ENCODE data around the gene FCER1G. TPM values are rescaled to one million over a fixed set of nuclear protein-coding genes. Genes with fewer than 3 reads are reported as not detected.

The FCER1G gene
- total and polyA plus RNA-seq, 2 of the 8 experiments (the other 6 are each of a cell fraction or from before 2014, with no cell fraction given): 1.6 TPM; not detected in 1

DNA sequence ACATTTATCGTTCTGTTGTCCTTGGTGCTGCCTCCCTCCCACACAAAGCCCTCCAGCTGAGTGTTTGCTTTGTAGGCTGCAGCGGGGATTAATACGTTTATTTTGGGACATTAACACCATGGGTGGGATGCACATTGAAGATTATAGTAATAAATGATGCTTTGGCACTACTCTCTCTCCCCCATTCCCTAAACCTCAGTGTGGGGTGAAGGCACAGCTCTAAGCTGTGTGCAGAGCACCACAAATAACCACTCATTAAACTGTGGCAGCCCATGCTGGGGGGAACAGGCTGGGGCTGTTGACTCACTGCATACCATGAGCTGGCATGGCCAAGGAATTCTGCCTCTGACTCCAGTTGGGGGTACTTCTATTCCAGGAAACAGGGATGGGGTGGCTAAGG is 51.1 kb downstream of the FCER1G start:
- Histone ChIP-seq H3K4me2 (ENCODE audit: insufficient read depth in 1 of 2, low read depth in 2 of 2, low read length in 2 of 2) (no peak overlapping the region), H2BK12ac (ENCODE audit: low read depth, low read length) (no peak overlapping the region), H2AK5ac (ENCODE audit: low read depth, low read length) (no peak overlapping the region), H3K4ac (replicated peaks; ENCODE audit: insufficient read length, low read depth, low read length) (peak overlapping the region; percentile 76), H3K56ac (replicated peaks; ENCODE audit: insufficient read length, low read depth, low read length) (no peak overlapping the region), H2BK120ac (replicated peaks; ENCODE audit: low read depth, low read length) (no peak overlapping the region), H3K9me3 (ENCODE audit: insufficient read depth in 2 of 2, low read depth in 1 of 2, low read length in 1 of 2) (no peaks in the 10 kb centered on the region), H2BK20ac (ENCODE audit: low read length) (no peak overlapping the region), H3K14ac (ENCODE audit: insufficient read length) (no peak overlapping the region), H4K8ac (ENCODE audit: extremely low read depth, insufficient read depth, low read length) (no peak overlapping the region), H2BK5ac (ENCODE audit: low read depth, low read length) (no peak overlapping the region), H3K4me3 (ENCODE audit: extremely low read depth in 1 of 4, insufficient read depth in 2 of 4, low read depth in 3 of 4, low read length in 4 of 4) (no peak overlapping the region), H3K27me3 (replicated peaks in 1 of 4; ENCODE audit: control insufficient read depth in 3 of 4, extremely low read depth in 1 of 4, insufficient read depth in 3 of 4, low read length in 3 of 4) (no peaks in the 10 kb centered on the region; a peak in 2 of 7 replicates), H3K36me3 (ENCODE audit: control insufficient read depth in 2 of 4, insufficient read depth in 4 of 4, low read length in 3 of 4) (no peaks in the 10 kb centered on the region), H3K9ac (replicated peaks in 1 of 4; ENCODE audit: extremely low read depth in 1 of 4, low read depth in 3 of 4, low read length in 3 of 4) (no peak overlapping the region), H3K79me2 (ENCODE audit: control insufficient read depth in 1 of 2, insufficient read depth in 2 of 2, low read length in 2 of 2) (no peaks in the 10 kb centered on the region), H3K27ac (ENCODE audit: low read depth, low read length) (no peak overlapping the region), H4K91ac (replicated peaks; ENCODE audit: insufficient read length, low read length) (no peak overlapping the region), H3K18ac (ENCODE audit: extremely low read depth, low read length) (no peak overlapping the region), H2BK15ac (ENCODE audit: low read length) (no peak overlapping the region), H3K23ac (ENCODE audit: insufficient read length) (no peak overlapping the region), H3K4me1 (replicated peaks in 1 of 4; ENCODE audit: control insufficient read depth in 3 of 4, insufficient read depth in 4 of 4, low read length in 3 of 4) (peaks cover under 1 to 11% (median 2%) of the 10 kb centered on the region in 4 experiments; a peak in 4 of 7 replicates), H4K5ac (ENCODE audit: insufficient read length, low read depth, low read length) (no peak overlapping the region), H4K20me1 (replicated peaks in 1 of 2; ENCODE audit: control insufficient read depth in 1 of 2, insufficient read depth in 2 of 2, low read length in 2 of 2) (no peaks in the 10 kb centered on the region), H2AFZ (ENCODE audit: low read length) (no peak overlapping the region), H3K23me2 (ENCODE audit: low read depth, low read length) (no peaks in the 10 kb centered on the region), H3K79me1 (ENCODE audit: low read depth, low read length) (no peaks in the 10 kb centered on the region)
- ChIA-PET POLR2A (ENCODE audit: partially characterized antibody) (interaction anchor here (0.9 to 1.8 kb wide), 4 partner anchors 8 to 64 kb away, joined by 3 to 8 read pairs (median 4); partner anchors contain the start of genes NDUFS2 and PCP4L1), CTCF (ENCODE audit: partially characterized antibody) (interaction anchor here (0.8 to 3.2 kb wide), 14 partner anchors 9 to 116 kb away, joined by 3 to 18 read pairs (median 4); partner anchors contain the start of gene ADAMTS4)
- WGBS, 2 experiments (ENCODE audit: extremely low coverage in 1 of 2, insufficient coverage in 1 of 2, insufficient read length in 1 of 2, insufficient replicate concordance in 2 of 2, low coverage in 1 of 2, low lambda C conversion rate in 2 of 2, missing lambda C conversion rate in 1 of 2): 70% methylated on average over 3 of the region's 3 CpGs; no CpG with 5 or more reads in 1 of the 2 experiments
- TF ChIP-seq GTF2F1 (IDR thresholded peaks at IDR 0.05; ENCODE audit: borderline replicate concordance, low read depth, low read length) (no peak), TEAD4 (IDR thresholded peaks at IDR 0.05; ENCODE audit: low read depth, low read length) (peak; percentile 48; the same call in 1 of the 2 replicates)
- FAIRE-seq: no peak
- DNase-seq (ENCODE audit: low read depth in 1 of 2, low spot score in 2 of 2): no peak
